ENCODE results near the gene KCNMB2. TPM values are rescaled to one million over a fixed set of nuclear protein-coding genes. Genes with fewer than 3 reads are reported as not detected.
A peak's percentile ranks its signal among the peaks of the same experiment; 100 is the strongest.

Gene KCNMB2
- total and polyA plus RNA-seq, 8 donors = 0.48 to 3.7 (median 1.8) TPM; not detected in 4

DNA sequence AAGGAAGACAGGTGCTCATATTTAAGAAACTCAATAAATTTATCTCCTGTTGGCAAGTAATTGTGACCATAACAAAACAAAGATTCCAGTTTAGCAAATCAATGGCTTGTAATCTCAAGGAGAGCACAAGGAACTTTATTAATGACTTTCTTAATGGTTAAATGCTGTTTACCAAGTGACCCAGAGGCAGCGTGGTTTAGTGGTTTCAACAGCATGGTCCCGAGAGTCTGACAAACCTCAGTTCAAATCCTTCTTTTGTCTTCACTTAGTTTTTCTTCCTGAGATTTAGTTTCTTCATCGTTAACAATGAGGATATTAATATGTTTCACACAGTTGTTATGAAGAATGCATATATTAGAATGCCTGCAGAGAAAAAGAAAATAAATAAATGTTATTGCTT, 212.6 kb downstream of the KCNMB2 start:
- TF ChIP-seq POLR2AphosphoS5 (IDR thresholded peaks at IDR 0.05) = no peak
- TF ChIP-seq POLR2A (IDR thresholded peaks at IDR 0.05) = no peak
- no peak for TF ChIP-seq EP300 (IDR thresholded peaks at IDR 0.05)
- TF ChIP-seq, protein P1, sequence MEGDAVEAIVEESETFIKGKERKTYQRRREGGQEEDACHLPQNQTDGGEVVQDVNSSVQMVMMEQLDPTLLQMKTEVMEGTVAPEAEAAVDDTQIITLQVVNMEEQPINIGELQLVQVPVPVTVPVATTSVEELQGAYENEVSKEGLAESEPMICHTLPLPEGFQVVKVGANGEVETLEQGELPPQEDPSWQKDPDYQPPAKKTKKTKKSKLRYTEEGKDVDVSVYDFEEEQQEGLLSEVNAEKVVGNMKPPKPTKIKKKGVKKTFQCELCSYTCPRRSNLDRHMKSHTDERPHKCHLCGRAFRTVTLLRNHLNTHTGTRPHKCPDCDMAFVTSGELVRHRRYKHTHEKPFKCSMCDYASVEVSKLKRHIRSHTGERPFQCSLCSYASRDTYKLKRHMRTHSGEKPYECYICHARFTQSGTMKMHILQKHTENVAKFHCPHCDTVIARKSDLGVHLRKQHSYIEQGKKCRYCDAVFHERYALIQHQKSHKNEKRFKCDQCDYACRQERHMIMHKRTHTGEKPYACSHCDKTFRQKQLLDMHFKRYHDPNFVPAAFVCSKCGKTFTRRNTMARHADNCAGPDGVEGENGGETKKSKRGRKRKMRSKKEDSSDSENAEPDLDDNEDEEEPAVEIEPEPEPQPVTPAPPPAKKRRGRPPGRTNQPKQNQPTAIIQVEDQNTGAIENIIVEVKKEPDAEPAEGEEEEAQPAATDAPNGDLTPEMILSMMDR (IDR thresholded peaks at IDR 0.05) = no peak
- H3K36me3 ChIP-seq = no peaks in the 10 kb centered on the region
- no peak for DNase-seq
- H3K9me3 ChIP-seq = peaks cover 0 to 16% (median 5%) of the 10 kb centered on the region in 4 donors
- peak overlapping the region in 1 of 5 donors; percentile 57 for H3K27ac ChIP-seq
- H3K27me3 ChIP-seq = no peaks in the 10 kb centered on the region
- intact Hi-C loops (cut with DNase I; ENCODE audit: low total_unique reads) = no loop called here
- no peaks in the 10 kb centered on the region for H3K4me1 ChIP-seq
- 50 to 61% (median 58%) methylated on average over 3 of the region's 3 CpGs for WGBS, 5 donors
- no peak overlapping the region for H3K4me3 ChIP-seq

DNA sequence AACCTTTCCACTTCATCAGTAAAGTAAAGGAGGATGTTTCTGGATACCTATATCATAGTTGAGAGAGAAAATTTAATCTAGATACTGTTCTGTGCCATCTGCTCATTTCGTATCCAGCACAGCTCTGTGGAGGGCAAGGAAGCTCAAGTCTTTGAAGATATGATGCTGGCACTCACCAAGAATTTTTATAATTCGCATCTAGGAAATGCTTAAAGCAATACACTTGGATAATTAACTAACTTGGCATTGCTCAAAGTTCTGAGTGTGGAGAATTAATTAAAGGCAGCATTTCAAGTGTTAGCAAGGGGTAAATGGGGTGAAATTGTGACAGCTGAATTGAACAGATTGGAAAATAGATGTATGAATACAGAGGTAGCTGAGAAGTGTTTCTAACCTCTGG, 213.2 kb downstream of the KCNMB2 start:
- DNase-seq = no peak
- intact Hi-C loops (cut with DNase I; ENCODE audit: low total_unique reads) = no loop called here
- Histone ChIP-seq H3K9me3 (peaks cover 0 to 16% (median 5%) of the 10 kb centered on the region in 4 donors), H3K4me3 (no peak overlapping the region), H3K27me3 (no peaks in the 10 kb centered on the region), H3K27ac (peak overlapping the region in 1 of 5 donors; percentile 57), H3K36me3 (no peaks in the 10 kb centered on the region), H3K4me1 (no peaks in the 10 kb centered on the region)
- 76 to 87% (median 80%) methylated on average over 2 of the region's 2 CpGs for WGBS, 5 donors
- TF ChIP-seq POLR2AphosphoS5 (IDR thresholded peaks at IDR 0.05) = no peak
- TF ChIP-seq, protein P1 (IDR thresholded peaks at IDR 0.05) = no peak
- no peak for TF ChIP-seq EP300 (IDR thresholded peaks at IDR 0.05)
- no peak for TF ChIP-seq POLR2A (IDR thresholded peaks at IDR 0.05)

DNA sequence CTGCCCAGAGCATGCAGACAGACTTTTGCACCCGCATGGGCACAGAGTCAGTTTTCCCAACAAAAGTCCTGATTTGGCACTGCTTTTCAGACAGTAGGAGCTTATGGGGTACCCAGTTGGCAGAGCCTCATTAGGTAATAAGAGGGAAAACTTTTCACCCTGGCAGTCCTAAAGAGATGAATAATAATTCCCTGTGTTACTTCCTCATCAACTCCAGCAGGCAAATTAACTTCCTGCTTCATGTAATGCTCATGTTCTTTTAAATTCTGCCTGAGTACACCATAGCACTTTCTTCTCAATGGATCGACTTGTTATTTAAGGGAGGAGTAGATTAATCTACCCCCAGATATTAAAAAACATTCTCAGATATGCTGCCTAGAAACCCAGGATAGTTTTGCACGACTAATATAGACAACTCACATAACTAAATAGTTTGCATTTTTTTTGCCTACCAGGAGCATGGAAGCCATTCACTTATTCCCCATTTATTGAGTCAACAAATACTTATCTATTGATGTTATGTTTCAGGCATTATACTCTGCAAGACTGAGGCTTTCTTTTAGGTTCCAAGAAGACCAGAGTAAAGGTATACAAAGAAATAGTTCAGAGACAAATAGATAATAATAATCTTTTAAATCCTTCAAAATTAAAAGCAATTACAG, 214.5 kb downstream of the KCNMB2 start:
- no peaks in the 10 kb centered on the region for H3K27me3 ChIP-seq
- no peaks in the 10 kb centered on the region for H3K4me1 ChIP-seq
- H3K36me3 ChIP-seq = no peaks in the 10 kb centered on the region
- H3K4me3 ChIP-seq = no peak overlapping the region
- peak overlapping the region in 3 of 5 donors; percentile 57 to 77 (median 59) for H3K27ac ChIP-seq
- H3K9me3 ChIP-seq = peaks cover 0 to 11% (median 4%) of the 10 kb centered on the region in 4 donors
- intact Hi-C loops (cut with DNase I; ENCODE audit: low total_unique reads) = no loop called here
- TF ChIP-seq EP300 (IDR thresholded peaks at IDR 0.05) (no peak), POLR2A (IDR thresholded peaks at IDR 0.05) (no peak), POLR2AphosphoS5 (IDR thresholded peaks at IDR 0.05) (no peak)
- TF ChIP-seq, protein P1 (IDR thresholded peaks at IDR 0.05) = no peak
- WGBS, 5 donors = 25 to 53% (median 34%) methylated on average over 3 of the region's 3 CpGs
- peak in 1 of 2 donors; percentile 26 for DNase-seq

DNA sequence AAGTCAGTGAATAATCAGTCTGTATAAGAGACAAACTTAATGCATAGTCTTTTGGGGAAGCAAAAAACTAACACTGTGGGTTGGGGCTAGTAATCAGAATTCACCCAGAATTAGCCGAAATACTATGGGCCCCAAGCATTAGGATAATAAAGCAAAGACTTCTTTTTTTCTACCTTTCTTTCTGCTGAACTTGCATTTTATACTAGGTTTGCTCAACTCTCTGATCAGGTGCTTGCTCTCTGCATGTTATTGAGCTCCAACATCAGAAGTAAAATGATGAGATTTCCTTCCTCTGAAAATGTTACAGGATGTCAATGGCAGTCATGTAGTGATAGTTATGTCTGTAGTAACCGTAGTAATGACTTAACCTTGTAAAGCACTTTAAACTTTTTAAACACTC, 216.6 kb downstream of the KCNMB2 start:
- WGBS, 5 donors = 87 to 100% (median 91%) methylated on average over 2 of the region's 2 CpGs
- no peak overlapping the region for H3K4me3 ChIP-seq
- H3K27me3 ChIP-seq = no peaks in the 10 kb centered on the region
- H3K9me3 ChIP-seq = no peaks in the 10 kb centered on the region
- no peak overlapping the region for H3K27ac ChIP-seq
- TF ChIP-seq POLR2AphosphoS5 (IDR thresholded peaks at IDR 0.05) (no peak), EP300 (IDR thresholded peaks at IDR 0.05) (no peak), POLR2A (IDR thresholded peaks at IDR 0.05) (no peak)
- TF ChIP-seq, protein P1 (IDR thresholded peaks at IDR 0.05) = no peak
- no peak for DNase-seq
- intact Hi-C loops (cut with DNase I; ENCODE audit: low total_unique reads) = no loop called here
- H3K36me3 ChIP-seq = no peaks in the 10 kb centered on the region
- no peaks in the 10 kb centered on the region for H3K4me1 ChIP-seq

All from stomach (tissue), 9 donors.